ENCODE measurements around the gene PARP3.

- TF ChIP-seq, protein P1, sequence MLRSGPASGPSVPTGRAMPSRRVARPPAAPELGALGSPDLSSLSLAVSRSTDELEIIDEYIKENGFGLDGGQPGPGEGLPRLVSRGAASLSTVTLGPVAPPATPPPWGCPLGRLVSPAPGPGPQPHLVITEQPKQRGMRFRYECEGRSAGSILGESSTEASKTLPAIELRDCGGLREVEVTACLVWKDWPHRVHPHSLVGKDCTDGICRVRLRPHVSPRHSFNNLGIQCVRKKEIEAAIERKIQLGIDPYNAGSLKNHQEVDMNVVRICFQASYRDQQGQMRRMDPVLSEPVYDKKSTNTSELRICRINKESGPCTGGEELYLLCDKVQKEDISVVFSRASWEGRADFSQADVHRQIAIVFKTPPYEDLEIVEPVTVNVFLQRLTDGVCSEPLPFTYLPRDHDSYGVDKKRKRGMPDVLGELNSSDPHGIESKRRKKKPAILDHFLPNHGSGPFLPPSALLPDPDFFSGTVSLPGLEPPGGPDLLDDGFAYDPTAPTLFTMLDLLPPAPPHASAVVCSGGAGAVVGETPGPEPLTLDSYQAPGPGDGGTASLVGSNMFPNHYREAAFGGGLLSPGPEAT (IDR thresholded peaks at IDR 0.05; ENCODE audit: low read depth): no peak
- TF ChIP-seq FOS (IDR thresholded peaks at IDR 0.05; ENCODE audit: borderline replicate concordance, extremely low read depth, insufficient read length): no peak
- no peak for TF ChIP-seq CEBPB (IDR thresholded peaks at IDR 0.05; ENCODE audit: borderline replicate concordance in 1 of 2, low read depth in 2 of 2, low read length in 2 of 2)
- TF ChIP-seq, protein P2, sequence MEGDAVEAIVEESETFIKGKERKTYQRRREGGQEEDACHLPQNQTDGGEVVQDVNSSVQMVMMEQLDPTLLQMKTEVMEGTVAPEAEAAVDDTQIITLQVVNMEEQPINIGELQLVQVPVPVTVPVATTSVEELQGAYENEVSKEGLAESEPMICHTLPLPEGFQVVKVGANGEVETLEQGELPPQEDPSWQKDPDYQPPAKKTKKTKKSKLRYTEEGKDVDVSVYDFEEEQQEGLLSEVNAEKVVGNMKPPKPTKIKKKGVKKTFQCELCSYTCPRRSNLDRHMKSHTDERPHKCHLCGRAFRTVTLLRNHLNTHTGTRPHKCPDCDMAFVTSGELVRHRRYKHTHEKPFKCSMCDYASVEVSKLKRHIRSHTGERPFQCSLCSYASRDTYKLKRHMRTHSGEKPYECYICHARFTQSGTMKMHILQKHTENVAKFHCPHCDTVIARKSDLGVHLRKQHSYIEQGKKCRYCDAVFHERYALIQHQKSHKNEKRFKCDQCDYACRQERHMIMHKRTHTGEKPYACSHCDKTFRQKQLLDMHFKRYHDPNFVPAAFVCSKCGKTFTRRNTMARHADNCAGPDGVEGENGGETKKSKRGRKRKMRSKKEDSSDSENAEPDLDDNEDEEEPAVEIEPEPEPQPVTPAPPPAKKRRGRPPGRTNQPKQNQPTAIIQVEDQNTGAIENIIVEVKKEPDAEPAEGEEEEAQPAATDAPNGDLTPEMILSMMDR (IDR thresholded peaks at IDR 0.05 in 2 of 3, conservative IDR thresholded peaks at IDR 0.05 in 1 of 3; ENCODE audit: control insufficient read depth in 2 of 3, extremely low read depth in 1 of 3, insufficient read depth in 1 of 3, low read depth in 3 of 3, low read length in 3 of 3): no peak
- no peak for TF ChIP-seq BCLAF1 (IDR thresholded peaks at IDR 0.05)
- no peak for TF ChIP-seq EZH2 (IDR thresholded peaks at IDR 0.05; ENCODE audit: borderline replicate concordance, control insufficient read depth, low read depth, low read length)
- no peak for TF ChIP-seq HDGF (IDR thresholded peaks at IDR 0.05)
- TF ChIP-seq POLR2A (IDR thresholded peaks at IDR 0.05; ENCODE audit: low read depth, low read length): no peak
- no peak for TF ChIP-seq POLR2AphosphoS5 (IDR thresholded peaks at IDR 0.05; ENCODE audit: low read length)
- no peak for TF ChIP-seq KAT2A (conservative IDR thresholded peaks at IDR 0.05; ENCODE audit: control insufficient read depth, low read depth, low read length)
- no peak for TF ChIP-seq HDAC2 (IDR thresholded peaks at IDR 0.05)
- TF ChIP-seq ZBED1 (IDR thresholded peaks at IDR 0.05; ENCODE audit: borderline replicate concordance): no peak
These were observed 38.1 kb downstream of the PARP3 start for GRCh38 chr3:51980253-51980652.

Measured in GM12878 (cell line).